H1 (cell line): ENCODE measurements around the gene NPHP4. TPM values are rescaled to one million over a fixed set of nuclear protein-coding genes. Genes with fewer than 3 reads are reported as not detected.

Experiments
- CTCF ChIA-PET: fragments of 300-600 bp; sonication (Branson Sonifier 250); formaldehyde crosslinking; loops from one replicate; lab custom pipeline; 2021; ENCODE audit not compliant: partially characterized antibody; lab: Charles Lee
- POLR2A ChIA-PET: fragments of 300-600 bp; sonication (Branson Sonifier 250); formaldehyde crosslinking; loops from one replicate; lab custom pipeline; 2021; ENCODE audit warnings: inconsistent platforms; ENCODE audit not compliant: partially characterized antibody; lab: Charles Lee
- DNase-seq, 2 experiments: peaks; one replicate each; pipeline versions ENCODE4 v3.0.0 to v3.0.0-alpha.2; 2010 to 2022; ENCODE audit warnings: low spot score in 2 of 2, low read depth in 1 of 2, mixed read lengths in 1 of 2
- FAIRE-seq: peaks from 2 replicates; lab custom pipeline; 2011; peaks lifted over from hg19 to GRCh38; lab: Jason Lieb, UNC
- H2AFZ ChIP-seq: 2 replicates; pipeline ENCODE4 v1.8.1; 2012; ENCODE audit warnings: low read length, inconsistent platforms
- H2AK5ac ChIP-seq: 2 replicates; pipeline ENCODE4 v1.6.1; 2013; ENCODE audit warnings: low read depth, low read length
- H2BK120ac ChIP-seq: replicated peaks from 2 replicates; pipeline ENCODE3; 2013; ENCODE audit warnings: low read depth, low read length, inconsistent platforms
- H2BK12ac ChIP-seq: 2 replicates; pipeline ENCODE4 v1.6.1; 2013; ENCODE audit warnings: low read depth, low read length
- H2BK15ac ChIP-seq: 2 replicates; pipeline ENCODE4 v1.6.1; 2013; ENCODE audit warnings: low read length
- H2BK20ac ChIP-seq: 2 replicates; pipeline ENCODE4 v1.6.1; 2013; ENCODE audit warnings: low read length
- H2BK5ac ChIP-seq: 2 replicates; pipeline ENCODE4 v1.6.1; 2013; ENCODE audit warnings: low read depth, low read length
- H3K14ac ChIP-seq: 2 replicates; pipeline ENCODE4 v1.6.1; 2013; ENCODE audit warnings: inconsistent platforms; ENCODE audit not compliant: insufficient read length
- H3K18ac ChIP-seq: 2 replicates; pipeline ENCODE4 v1.6.1; 2013; ENCODE audit warnings: low read length; ENCODE audit errors: extremely low read depth
- H3K23ac ChIP-seq: 2 replicates; pipeline ENCODE4 v1.6.1; 2013; ENCODE audit warnings: inconsistent platforms; ENCODE audit not compliant: insufficient read length
- H3K23me2 ChIP-seq: 2 replicates; pipeline ENCODE4 v1.6.1; 2013; ENCODE audit warnings: low read depth, low read length
- H3K27ac ChIP-seq: 2 replicates; pipeline ENCODE4 v1.6.1; 2011; ENCODE audit warnings: low read depth, low read length, inconsistent platforms
- H3K27me3 ChIP-seq, 4 experiments: replicated peaks in 1 of 4; 1 replicate in 1 of 4; 2 replicates in 3 of 4; pipeline versions ENCODE4 v1.6.1 to v1.8.1; 2011 to 2013; ENCODE audit warnings: low read length in 3 of 4, mild to moderate bottlenecking in 3 of 4, inconsistent platforms in 2 of 4, mixed read lengths in 2 of 4, moderate library complexity in 1 of 4; ENCODE audit not compliant: control insufficient read depth in 3 of 4, insufficient read depth in 3 of 4; ENCODE audit errors: extremely low read depth in 1 of 4
- H3K36me3 ChIP-seq, 4 experiments: 2 replicates each; pipeline versions ENCODE4 v1.6.1 to v1.8.1; 2011 to 2013; ENCODE audit warnings: mild to moderate bottlenecking in 4 of 4, low read length in 3 of 4, moderate library complexity in 2 of 4, control low read depth in 1 of 4, inconsistent platforms in 1 of 4; ENCODE audit not compliant: insufficient read depth in 4 of 4, control insufficient read depth in 2 of 4
- H3K4ac ChIP-seq: replicated peaks from 2 replicates; pipeline ENCODE3; 2013; ENCODE audit warnings: low read length, low read depth, mixed read lengths, inconsistent platforms; ENCODE audit not compliant: insufficient read length
- H3K4me1 ChIP-seq, 4 experiments: replicated peaks in 1 of 4; 1 replicate in 1 of 4; 2 replicates in 3 of 4; pipeline versions ENCODE4 v1.6.1 to v1.8.1; 2011 to 2013; ENCODE audit warnings: low read length in 3 of 4, inconsistent platforms in 2 of 4, mixed read lengths in 1 of 4; ENCODE audit not compliant: insufficient read depth in 4 of 4, control insufficient read depth in 3 of 4
- H3K4me2 ChIP-seq, 2 experiments: 2 replicates each; pipeline versions ENCODE4 v1.6.1 to v1.8.1; 2011 to 2013; ENCODE audit warnings: low read depth in 2 of 2, low read length in 2 of 2, control low read depth in 1 of 2, inconsistent platforms in 1 of 2, mild to moderate bottlenecking in 1 of 2; ENCODE audit not compliant: insufficient read depth in 1 of 2
- H3K4me3 ChIP-seq, 4 experiments: fragments of 200-600, 300-600 bp in 1 of 4; sonication (generic), shearing (Covaris generic), sonication (Bioruptor Twin) in 1 of 4; 2 replicates each; pipeline versions ENCODE4 v1.5.1 to v1.8.1; 2011 to 2016; ENCODE audit warnings: low read length in 4 of 4, low read depth in 3 of 4, control low read depth in 2 of 4, inconsistent platforms in 2 of 4, mild to moderate bottlenecking in 2 of 4, mixed read lengths in 1 of 4, moderate library complexity in 1 of 4; ENCODE audit not compliant: insufficient read depth in 2 of 4; ENCODE audit errors: extremely low read depth in 1 of 4
- H3K56ac ChIP-seq: replicated peaks from 2 replicates; pipeline ENCODE3; 2013; ENCODE audit warnings: low read depth, mild to moderate bottlenecking, mixed read lengths, low read length, inconsistent platforms; ENCODE audit not compliant: insufficient read length
- H3K79me1 ChIP-seq: 2 replicates; pipeline ENCODE4 v1.6.1; 2013; ENCODE audit warnings: low read depth, low read length, control low read depth
- H3K79me2 ChIP-seq, 2 experiments: 2 replicates each; pipeline versions ENCODE4 v1.6.1 to v1.8.1; 2012 to 2013; ENCODE audit warnings: low read length in 2 of 2, mild to moderate bottlenecking in 2 of 2, inconsistent platforms in 1 of 2; ENCODE audit not compliant: insufficient read depth in 2 of 2, control insufficient read depth in 1 of 2
- H3K9ac ChIP-seq, 4 experiments: replicated peaks in 1 of 4; 1 replicate in 1 of 4; 2 replicates in 3 of 4; pipeline versions ENCODE4 v1.6.1 to v1.8.1; 2011 to 2013; ENCODE audit warnings: low read depth in 3 of 4, low read length in 3 of 4, control low read depth in 2 of 4, mild to moderate bottlenecking in 2 of 4, moderate library complexity in 2 of 4, inconsistent platforms in 1 of 4; ENCODE audit errors: extremely low read depth in 1 of 4
- H3K9me3 ChIP-seq, 2 experiments: 2 replicates each; pipeline versions ENCODE4 v1.6.1 to v1.8.1; 2012 to 2013; ENCODE audit warnings: mild to moderate bottlenecking in 2 of 2, moderate library complexity in 2 of 2, control low read depth in 1 of 2, inconsistent platforms in 1 of 2, low read depth in 1 of 2, low read length in 1 of 2, mixed read lengths in 1 of 2; ENCODE audit not compliant: insufficient read depth in 2 of 2
- H4K20me1 ChIP-seq, 2 experiments: replicated peaks in 1 of 2; 2 replicates each; pipeline versions ENCODE3 to v1.8.1; 2011 to 2013; ENCODE audit warnings: inconsistent platforms in 2 of 2, low read length in 2 of 2, mild to moderate bottlenecking in 1 of 2; ENCODE audit not compliant: insufficient read depth in 2 of 2, control insufficient read depth in 1 of 2
- H4K5ac ChIP-seq: 2 replicates; pipeline ENCODE4 v1.6.1; 2013; ENCODE audit warnings: low read length, low read depth, mixed read lengths, inconsistent platforms; ENCODE audit not compliant: insufficient read length
- H4K8ac ChIP-seq: 2 replicates; pipeline ENCODE4 v1.8.0; 2013; ENCODE audit warnings: mild to moderate bottlenecking, moderate library complexity, low read length, inconsistent platforms; ENCODE audit not compliant: insufficient read depth; ENCODE audit errors: extremely low read depth
- H4K91ac ChIP-seq: replicated peaks from 2 replicates; pipeline ENCODE3; 2013; ENCODE audit warnings: low read length, mixed read lengths, inconsistent platforms; ENCODE audit not compliant: insufficient read length
- HDAC2 ChIP-seq, 2 experiments: fragments of 300-600 bp in 1 of 2; sonication (generic) in 1 of 2; IDR thresholded peaks; 2 replicates each; pipeline ENCODE4 v1.6.1; 2011 to 2012; ENCODE audit warnings: low read depth in 2 of 2, low read length in 2 of 2, mild to moderate bottlenecking in 2 of 2, moderate library complexity in 2 of 2, borderline replicate concordance in 1 of 2, inconsistent platforms in 1 of 2
- KDM1A ChIP-seq: fragments of 200-600, 300-600 bp; sonication (generic); IDR thresholded peaks from 2 replicates; pipeline ENCODE4 v1.7.1; 2016; ENCODE audit warnings: mild to moderate bottlenecking, low read length, borderline replicate concordance
- PHF8 ChIP-seq: fragments of 200-600 bp; sonication (generic); conservative IDR thresholded peaks from 2 replicates; pipeline ENCODE4 v1.7.1; 2012; ENCODE audit warnings: low read depth, mild to moderate bottlenecking, inconsistent platforms, low read length, moderate library complexity
- SAP30 ChIP-seq: fragments of 300-600 bp; sonication (generic); IDR thresholded peaks from 2 replicates; pipeline ENCODE4 v1.7.1; 2012; ENCODE audit warnings: low read length, moderate library complexity, mild to moderate bottlenecking, inconsistent platforms; ENCODE audit not compliant: insufficient read depth, insufficient replicate concordance
- SIRT6 ChIP-seq: IDR thresholded peaks from one replicate; pipeline ENCODE4 v1.7.1; 2012; ENCODE audit warnings: low read length, inconsistent platforms
- TCF12 ChIP-seq: IDR thresholded peaks from 2 replicates; pipeline ENCODE4 v1.6.1; 2011; ENCODE audit warnings: low read depth, mild to moderate bottlenecking, low read length
- ZNF274 ChIP-seq: IDR thresholded peaks from 2 replicates; pipeline ENCODE4 v1.7.0; 2012; ENCODE audit warnings: low read length, borderline replicate concordance; ENCODE audit errors: extremely low read depth
- WGBS, 2 experiments: shearing (Covaris generic) in 1 of 2; methylation state at CpG; one replicate each; pipeline versions ENCODE4 v1.1.6 to v1.1.7; 2013 to 2015; ENCODE audit warnings: low lambda C conversion rate in 2 of 2, mixed read lengths in 2 of 2, inconsistent platforms in 1 of 2, low coverage in 1 of 2, missing lambda C conversion rate in 1 of 2; ENCODE audit not compliant: insufficient replicate concordance in 2 of 2, insufficient coverage in 1 of 2, insufficient read length in 1 of 2; ENCODE audit errors: extremely low coverage in 1 of 2, missing lambda C conversion rate in 1 of 2; 5-methylcytosine and 5-hydroxymethylcytosine counted together
- polyA plus RNA-seq, 7 experiments: library from polyadenylated mRNA; depleted of rRNA in 3 of 7; stranded (reverse) in 5 of 7; unstranded in 2 of 7; fragments of >200 nt in 5 of 7; fragments of 200-250 nt in 2 of 7; gene quantifications; 1 replicate in 5 of 7; 2 replicates in 1 of 7; 4 replicates in 1 of 7; pipeline versions ENCODE4 v1.2.1 to v1.2.3, GENCODE V29; 2011 to 2013; ENCODE audit warnings: missing spikeins in 2 of 7, mixed read lengths in 2 of 7
- total RNA-seq: library from RNA; stranded (reverse); fragmentation: NEBNext Ultra II Directional; extraction: Animal tissue kit (Norgen Biotek cat#: 25700); gene quantifications from 2 replicates; pipeline ENCODE4 v1.2.1, GENCODE V29; 2021
- TF ChIP-seq, protein P1 (sequence below): IDR thresholded peaks from 2 replicates; pipeline ENCODE4 v1.6.1; 2011; ENCODE audit warnings: low read length, improper control_type of control experiment
- TF ChIP-seq, protein P2 (sequence below): IDR thresholded peaks from 2 replicates; pipeline ENCODE4 v1.6.1; 2011; ENCODE audit warnings: low read depth, mild to moderate bottlenecking, low read length; ENCODE audit not compliant: insufficient read depth

Gene NPHP4
- total and polyA plus RNA-seq, 2 of the 8 experiments (the other 6 are each of a cell fraction or from before 2014, with no cell fraction given), result 5.8 to 14.0 TPM

DNA sequence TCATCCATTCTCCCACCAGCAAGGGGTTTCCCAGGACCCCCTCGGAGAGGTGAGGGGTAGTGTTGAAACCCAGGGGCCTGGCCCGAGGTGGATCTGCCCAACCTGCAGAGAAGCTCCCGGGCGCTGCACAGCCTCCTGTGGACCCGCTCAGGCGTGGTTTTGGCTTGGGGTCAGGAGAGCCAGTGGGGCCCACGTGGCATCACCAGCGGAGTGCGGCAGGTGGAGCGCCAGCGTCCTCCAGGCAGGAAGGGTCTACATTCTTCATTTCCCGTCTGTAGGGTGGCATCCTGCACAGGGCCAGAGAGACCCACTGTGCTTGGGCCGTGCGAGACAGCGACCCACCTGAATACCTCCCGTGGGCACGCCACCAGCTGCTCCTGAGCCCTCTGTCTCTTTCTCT is 135.2 kb downstream of the NPHP4 start:
- TF ChIP-seq TCF12 (no peak), SAP30 (no peak), SIRT6 (no peak), PHF8 (no peak), ZNF274 (no peak), KDM1A (no peak), HDAC2 (IDR thresholded peaks at IDR 0.05; ENCODE audit: borderline replicate concordance in 1 of 2, low read depth in 2 of 2, low read length in 2 of 2) (no peak)
- TF ChIP-seq, protein P1, sequence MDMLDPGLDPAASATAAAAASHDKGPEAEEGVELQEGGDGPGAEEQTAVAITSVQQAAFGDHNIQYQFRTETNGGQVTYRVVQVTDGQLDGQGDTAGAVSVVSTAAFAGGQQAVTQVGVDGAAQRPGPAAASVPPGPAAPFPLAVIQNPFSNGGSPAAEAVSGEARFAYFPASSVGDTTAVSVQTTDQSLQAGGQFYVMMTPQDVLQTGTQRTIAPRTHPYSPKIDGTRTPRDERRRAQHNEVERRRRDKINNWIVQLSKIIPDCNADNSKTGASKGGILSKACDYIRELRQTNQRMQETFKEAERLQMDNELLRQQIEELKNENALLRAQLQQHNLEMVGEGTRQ, result no peak
- TF ChIP-seq, protein P2, sequence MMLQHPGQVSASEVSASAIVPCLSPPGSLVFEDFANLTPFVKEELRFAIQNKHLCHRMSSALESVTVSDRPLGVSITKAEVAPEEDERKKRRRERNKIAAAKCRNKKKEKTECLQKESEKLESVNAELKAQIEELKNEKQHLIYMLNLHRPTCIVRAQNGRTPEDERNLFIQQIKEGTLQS, result no peak
- Histone ChIP-seq H3K23me2 (no peaks in the 10 kb centered on the region), H4K20me1 (no peaks in the 10 kb centered on the region), H3K9me3 (no peaks in the 10 kb centered on the region; a peak in 1 of 4 replicates), H2AFZ (no peak overlapping the region), H3K4me3 (no peak overlapping the region), H4K91ac (no peak overlapping the region), H2BK20ac (no peak overlapping the region), H3K18ac (no peak overlapping the region), H3K23ac (no peak overlapping the region), H2BK120ac (no peak overlapping the region), H3K14ac (no peak overlapping the region), H3K27me3 (no peaks in the 10 kb centered on the region), H3K79me2 (no peaks in the 10 kb centered on the region), H4K8ac (no peak overlapping the region), H3K9ac (no peak overlapping the region), H2BK15ac (no peak overlapping the region), H3K4ac (no peak overlapping the region), H3K4me1 (peaks cover 0 to 3% (median 0%) of the 10 kb centered on the region in 4 experiments; a peak in 2 of 7 replicates), H2BK5ac (peak overlapping the region; percentile 18; the same call in 1 of the 2 replicates), H4K5ac (no peak overlapping the region), H3K36me3 (no peaks in the 10 kb centered on the region), H3K56ac (no peak overlapping the region), H2AK5ac (0 out of 2 replicates have a peak overlapping the region, but pooled peaks have one; percentile 53), H3K27ac (no peak overlapping the region), H2BK12ac (no peak overlapping the region), H3K4me2 (no peak overlapping the region), H3K79me1 (no peaks in the 10 kb centered on the region)
- CTCF ChIA-PET, result no interaction called here
- DNase-seq (no peak), FAIRE-seq (no peak)
- 88% methylated on average over 14 of the region's 17 CpGs; no CpG with 5 or more reads in 1 of the 2 experiments for WGBS, 2 experiments
- POLR2A ChIA-PET, result no interaction called here
